ENCODE measurements around the gene NTSR2.

GRCh38 chr2:11622611-11623010 lies 47.4 kb downstream of the NTSR2 start:
- TF ChIP-seq POLR2A (IDR thresholded peaks at IDR 0.05; ENCODE audit: low read depth, low read length) (no peak), ESRRA (IDR thresholded peaks at IDR 0.05; ENCODE audit: low read length) (no peak), HDAC2 (IDR thresholded peaks at IDR 0.05) (no peak), SP1 (IDR thresholded peaks at IDR 0.05; ENCODE audit: low read depth, low read length) (no peak), POLR2AphosphoS5 (IDR thresholded peaks at IDR 0.05; ENCODE audit: low read length) (no peak), MAX (IDR thresholded peaks at IDR 0.05; ENCODE audit: low read depth, low read length) (no peak), HCFC1 (IDR thresholded peaks at IDR 0.05; ENCODE audit: low read length) (no peak), EP300 (IDR thresholded peaks at IDR 0.05; ENCODE audit: borderline replicate concordance in 1 of 2, control insufficient read depth in 1 of 2, low read depth in 2 of 2, low read length in 2 of 2) (no peak)
